ENCODE data around the gene TMEM151B.
A peak's percentile ranks its signal among the peaks of the same experiment; 100 is the strongest.

Gene TMEM151B

DNA sequence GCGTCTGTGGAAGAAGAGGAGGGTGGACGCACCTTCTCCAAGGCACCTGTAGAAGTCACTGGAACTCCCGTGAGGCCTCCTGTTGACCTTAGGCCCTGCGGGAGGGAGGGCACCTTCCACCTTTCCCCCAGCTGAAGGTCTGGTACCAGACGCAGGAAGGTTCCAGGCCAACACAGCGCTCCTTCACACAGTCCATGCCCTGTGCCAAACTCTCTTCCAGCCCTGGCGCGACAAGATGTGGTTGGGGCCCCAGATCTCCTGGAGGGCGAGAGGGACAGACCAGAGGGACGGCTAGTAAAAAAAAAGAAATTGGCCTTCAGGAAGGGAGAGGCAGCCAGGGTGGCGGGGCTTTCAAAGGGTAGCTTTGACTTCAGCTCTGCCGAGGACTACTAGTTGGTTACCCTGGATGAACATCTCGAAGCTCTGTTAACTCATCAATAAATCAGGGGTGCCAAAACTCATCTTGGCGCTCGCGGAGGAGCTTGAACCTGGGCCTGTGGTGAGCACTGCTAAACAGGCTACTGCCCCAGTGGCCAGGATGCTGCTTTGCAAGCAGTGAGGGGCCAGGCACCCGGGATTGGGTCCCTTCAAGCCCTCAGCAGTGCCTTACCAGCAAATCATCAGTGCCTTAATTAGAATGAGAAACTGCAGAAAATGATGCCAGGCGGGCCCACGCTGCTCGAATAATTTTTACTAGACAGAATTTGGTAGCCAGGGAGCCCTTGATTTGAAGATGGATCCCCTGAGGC is 28.0 kb downstream of the TMEM151B start:
- Histone ChIP-seq H3K4me3 (ENCODE audit: low read length) (peak overlapping the region; percentile 74), H3K36me3 (ENCODE audit: control insufficient read depth, low read depth, low read length) (peaks cover 31% of the 10 kb centered on the region), H3K27ac (ENCODE audit: low read length) (no peak overlapping the region), H3K4me1 (ENCODE audit: control insufficient read depth, low read depth, low read length) (peaks cover 6% of the 10 kb centered on the region), H3K27me3 (ENCODE audit: control insufficient read depth, insufficient read depth, low read length) (peaks cover 38% of the 10 kb centered on the region), H3K9me3 (ENCODE audit: control insufficient read depth, low read depth, low read length) (no peaks in the 10 kb centered on the region), H3K9ac (ENCODE audit: low read length) (peak overlapping the region; percentile 59)

DNA sequence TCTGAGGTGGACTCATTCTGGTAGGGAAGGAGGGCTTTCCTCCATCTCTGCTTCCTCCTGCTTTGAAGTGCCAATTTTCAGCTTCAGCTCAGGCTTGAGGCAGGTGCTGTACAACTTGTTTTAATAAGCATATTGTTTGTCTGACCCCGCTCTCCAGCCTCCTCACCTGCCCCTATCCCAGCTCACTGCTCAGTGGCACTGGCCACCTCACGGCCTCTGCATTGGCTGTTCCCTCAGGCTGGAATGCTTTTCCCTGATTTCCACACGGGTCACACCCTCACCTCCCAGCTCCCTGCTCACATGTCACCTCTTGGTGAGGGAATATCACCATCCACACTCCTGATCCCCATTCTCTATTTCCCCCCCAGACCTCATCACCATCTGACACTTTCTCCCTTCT is 28.6 kb downstream of the TMEM151B start:
- peaks cover 6% of the 10 kb centered on the region for H3K4me1 ChIP-seq (ENCODE audit: control insufficient read depth, low read depth, low read length)
- H3K9ac ChIP-seq (ENCODE audit: low read length): no peak overlapping the region
- H3K4me3 ChIP-seq (ENCODE audit: low read length): no peak overlapping the region

DNA sequence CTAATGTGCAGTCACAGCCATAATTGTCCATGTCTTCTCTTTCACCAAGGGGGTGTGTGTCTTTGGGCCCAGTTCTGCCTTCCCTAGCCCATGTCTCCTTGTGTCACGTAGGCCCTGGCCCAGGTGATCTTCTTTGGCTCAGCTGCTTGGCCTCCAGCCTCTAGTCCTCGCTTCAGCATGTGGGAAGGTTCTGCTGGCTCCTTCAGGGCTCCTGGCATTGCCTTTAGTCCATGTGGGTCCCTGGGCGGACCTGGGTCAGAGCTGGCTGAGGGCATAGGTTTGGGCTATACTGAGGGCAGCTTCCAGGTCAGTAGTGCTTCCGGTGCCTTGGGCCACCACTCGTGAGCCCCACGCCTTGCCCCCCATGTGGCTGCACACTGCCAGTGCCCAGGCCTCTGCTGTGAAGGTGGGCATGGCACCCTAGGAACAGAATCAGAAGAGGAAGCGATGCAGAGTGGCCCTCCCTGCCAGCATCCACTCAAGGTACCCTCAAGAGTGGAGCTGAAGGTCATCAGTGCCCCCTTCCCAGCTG is 30.1 kb downstream of the TMEM151B start:
- peaks cover 32% of the 10 kb centered on the region for H3K27me3 ChIP-seq (ENCODE audit: control insufficient read depth, insufficient read depth, low read length)
- peaks cover 45% of the 10 kb centered on the region for H3K36me3 ChIP-seq (ENCODE audit: control insufficient read depth, low read depth, low read length)
- H3K4me3 ChIP-seq (ENCODE audit: low read length): no peak overlapping the region
- no peak overlapping the region for H3K27ac ChIP-seq (ENCODE audit: low read length)
- peaks cover 6% of the 10 kb centered on the region for H3K4me1 ChIP-seq (ENCODE audit: control insufficient read depth, low read depth, low read length)
- H3K9me3 ChIP-seq (ENCODE audit: control insufficient read depth, low read depth, low read length): no peaks in the 10 kb centered on the region
- H3K9ac ChIP-seq (ENCODE audit: low read length): no peak overlapping the region

More for the DNA sequence above, 28.6 kb downstream of the TMEM151B start:
- Histone ChIP-seq H3K27ac (ENCODE audit: low read length) (no peak overlapping the region), H3K27me3 (ENCODE audit: control insufficient read depth, insufficient read depth, low read length) (peaks cover 38% of the 10 kb centered on the region), H3K9me3 (ENCODE audit: control insufficient read depth, low read depth, low read length) (no peaks in the 10 kb centered on the region), H3K36me3 (ENCODE audit: control insufficient read depth, low read depth, low read length) (peaks cover 38% of the 10 kb centered on the region)

DNA sequence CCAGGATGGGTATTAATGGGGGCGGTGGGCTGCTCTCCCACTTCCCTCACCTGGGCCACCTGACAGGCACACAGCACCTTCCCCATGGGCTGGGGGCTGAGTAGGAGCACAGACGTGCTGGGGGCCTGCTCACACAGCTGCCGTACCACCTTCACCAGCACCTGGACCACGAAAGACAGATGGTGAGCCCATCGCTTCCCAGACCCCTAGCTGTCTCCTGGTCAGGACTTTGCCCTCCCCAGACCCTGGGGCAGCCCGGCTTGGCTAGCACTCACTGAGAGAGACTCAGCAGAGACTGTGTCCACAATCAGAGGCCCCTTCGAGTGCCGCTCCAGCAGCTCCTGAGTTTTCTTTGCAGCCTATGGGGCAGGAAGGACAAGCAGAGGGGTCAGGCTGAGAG is 30.9 kb downstream of the TMEM151B start:
- Histone ChIP-seq H3K4me3 (ENCODE audit: low read length) (no peak overlapping the region), H3K9me3 (ENCODE audit: control insufficient read depth, low read depth, low read length) (no peaks in the 10 kb centered on the region), H3K27me3 (ENCODE audit: control insufficient read depth, insufficient read depth, low read length) (peaks cover 24% of the 10 kb centered on the region), H3K36me3 (ENCODE audit: control insufficient read depth, low read depth, low read length) (peaks cover 53% of the 10 kb centered on the region), H3K27ac (ENCODE audit: low read length) (no peak overlapping the region), H3K4me1 (ENCODE audit: control insufficient read depth, low read depth, low read length) (peaks cover 6% of the 10 kb centered on the region), H3K9ac (ENCODE audit: low read length) (no peak overlapping the region)

DNA sequence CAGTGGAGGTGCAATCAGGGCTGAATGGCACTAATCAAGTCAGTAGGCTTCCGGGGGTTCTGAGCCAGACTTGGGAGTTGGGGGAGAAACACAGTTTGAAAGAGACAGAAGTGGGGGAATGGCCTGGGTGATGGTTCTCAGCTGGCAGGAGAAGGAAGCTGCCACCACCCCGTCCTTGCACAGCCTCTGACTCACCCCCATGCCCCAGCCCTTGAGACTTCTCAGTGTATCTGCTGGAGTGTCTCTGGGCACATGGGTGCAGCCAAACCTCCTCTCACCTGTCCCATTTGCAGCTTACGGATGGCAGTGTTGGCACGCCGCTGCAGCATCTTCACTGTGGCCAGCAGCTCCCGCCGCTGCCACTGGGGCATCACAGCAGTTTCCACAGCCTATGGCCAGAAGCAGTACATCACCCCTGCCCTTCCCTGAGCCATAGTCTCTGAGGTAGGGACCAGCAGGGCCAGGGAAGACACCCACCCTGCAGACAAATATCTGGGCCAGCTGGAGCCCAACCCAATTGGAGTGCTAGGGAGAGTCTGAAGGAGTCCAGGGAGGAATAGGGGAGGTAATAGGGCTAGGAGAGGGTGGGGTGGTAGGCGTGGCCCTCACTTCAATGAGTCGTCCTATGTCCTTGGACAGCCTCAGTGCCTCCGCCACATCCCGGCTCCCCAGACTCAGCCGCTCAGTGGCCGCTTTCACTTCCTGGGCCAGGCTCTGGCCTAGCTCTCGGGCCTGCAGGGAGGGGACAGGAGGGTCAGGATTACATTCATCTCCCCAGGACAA is 31.7 kb downstream of the TMEM151B start:
- Histone ChIP-seq H3K9me3 (ENCODE audit: control insufficient read depth, low read depth, low read length) (no peaks in the 10 kb centered on the region), H3K4me3 (ENCODE audit: low read length) (no peak overlapping the region), H3K9ac (ENCODE audit: low read length) (no peak overlapping the region), H3K27me3 (ENCODE audit: control insufficient read depth, insufficient read depth, low read length) (peaks cover 16% of the 10 kb centered on the region), H3K27ac (ENCODE audit: low read length) (no peak overlapping the region), H3K36me3 (ENCODE audit: control insufficient read depth, low read depth, low read length) (peaks cover 61% of the 10 kb centered on the region), H3K4me1 (ENCODE audit: control insufficient read depth, low read depth, low read length) (peaks cover 6% of the 10 kb centered on the region)

DNA sequence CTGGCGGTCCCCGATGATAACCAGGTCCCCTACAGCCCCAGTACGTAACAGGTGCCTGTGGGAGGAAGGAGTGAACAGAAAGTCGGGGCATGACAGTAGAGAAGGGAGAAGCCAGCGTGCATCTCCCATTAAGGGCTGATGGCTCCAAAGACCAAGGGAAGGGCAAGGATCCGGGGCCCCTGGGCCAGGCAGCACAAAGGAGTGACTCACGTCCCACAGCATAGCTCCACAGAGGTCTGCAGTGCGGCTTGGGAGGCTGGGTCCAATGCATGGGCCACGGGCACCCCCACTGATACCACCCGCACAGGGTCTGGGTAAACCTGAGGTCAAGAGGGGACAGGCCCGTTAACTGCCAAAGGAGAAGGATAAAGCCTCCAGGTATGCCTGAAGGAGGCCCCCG is 32.6 kb downstream of the TMEM151B start:
- Histone ChIP-seq H3K36me3 (ENCODE audit: control insufficient read depth, low read depth, low read length) (peaks cover 67% of the 10 kb centered on the region), H3K9me3 (ENCODE audit: control insufficient read depth, low read depth, low read length) (no peaks in the 10 kb centered on the region)

DNA sequence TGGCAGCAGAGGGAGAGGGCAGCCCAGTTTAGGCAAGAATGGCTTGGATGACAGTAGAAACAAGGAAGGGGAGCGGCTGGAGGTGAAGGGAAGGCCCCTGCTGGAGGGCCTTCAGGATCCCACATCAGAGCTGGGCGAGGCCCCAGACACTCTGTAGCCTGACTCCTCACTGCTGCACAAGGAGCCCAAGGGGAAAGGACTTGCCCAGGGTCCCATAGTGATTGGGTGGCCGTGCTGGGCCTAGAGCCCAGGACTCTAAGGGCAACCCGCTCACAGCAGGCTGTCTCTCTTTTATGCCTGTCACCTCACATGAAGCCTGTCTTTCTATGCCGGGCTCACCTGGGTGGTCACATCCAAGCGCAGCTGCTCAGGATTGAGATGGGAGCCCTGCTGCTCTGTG is 33.6 kb downstream of the TMEM151B start:
- Histone ChIP-seq H3K27me3 (ENCODE audit: control insufficient read depth, insufficient read depth, low read length) (peaks cover under 1% of the 10 kb centered on the region), H3K9ac (ENCODE audit: low read length) (no peak overlapping the region), H3K4me1 (ENCODE audit: control insufficient read depth, low read depth, low read length) (no peaks in the 10 kb centered on the region), H3K27ac (ENCODE audit: low read length) (no peak overlapping the region), H3K9me3 (ENCODE audit: control insufficient read depth, low read depth, low read length) (no peaks in the 10 kb centered on the region), H3K4me3 (ENCODE audit: low read length) (no peak overlapping the region), H3K36me3 (ENCODE audit: control insufficient read depth, low read depth, low read length) (peaks cover 72% of the 10 kb centered on the region)

More for the DNA sequence above, 32.6 kb downstream of the TMEM151B start:
- Histone ChIP-seq H3K4me1 (ENCODE audit: control insufficient read depth, low read depth, low read length) (peaks cover 5% of the 10 kb centered on the region), H3K27ac (ENCODE audit: low read length) (no peak overlapping the region), H3K9ac (ENCODE audit: low read length) (no peak overlapping the region), H3K27me3 (ENCODE audit: control insufficient read depth, insufficient read depth, low read length) (peaks cover 10% of the 10 kb centered on the region), H3K4me3 (ENCODE audit: low read length) (no peak overlapping the region)

DNA sequence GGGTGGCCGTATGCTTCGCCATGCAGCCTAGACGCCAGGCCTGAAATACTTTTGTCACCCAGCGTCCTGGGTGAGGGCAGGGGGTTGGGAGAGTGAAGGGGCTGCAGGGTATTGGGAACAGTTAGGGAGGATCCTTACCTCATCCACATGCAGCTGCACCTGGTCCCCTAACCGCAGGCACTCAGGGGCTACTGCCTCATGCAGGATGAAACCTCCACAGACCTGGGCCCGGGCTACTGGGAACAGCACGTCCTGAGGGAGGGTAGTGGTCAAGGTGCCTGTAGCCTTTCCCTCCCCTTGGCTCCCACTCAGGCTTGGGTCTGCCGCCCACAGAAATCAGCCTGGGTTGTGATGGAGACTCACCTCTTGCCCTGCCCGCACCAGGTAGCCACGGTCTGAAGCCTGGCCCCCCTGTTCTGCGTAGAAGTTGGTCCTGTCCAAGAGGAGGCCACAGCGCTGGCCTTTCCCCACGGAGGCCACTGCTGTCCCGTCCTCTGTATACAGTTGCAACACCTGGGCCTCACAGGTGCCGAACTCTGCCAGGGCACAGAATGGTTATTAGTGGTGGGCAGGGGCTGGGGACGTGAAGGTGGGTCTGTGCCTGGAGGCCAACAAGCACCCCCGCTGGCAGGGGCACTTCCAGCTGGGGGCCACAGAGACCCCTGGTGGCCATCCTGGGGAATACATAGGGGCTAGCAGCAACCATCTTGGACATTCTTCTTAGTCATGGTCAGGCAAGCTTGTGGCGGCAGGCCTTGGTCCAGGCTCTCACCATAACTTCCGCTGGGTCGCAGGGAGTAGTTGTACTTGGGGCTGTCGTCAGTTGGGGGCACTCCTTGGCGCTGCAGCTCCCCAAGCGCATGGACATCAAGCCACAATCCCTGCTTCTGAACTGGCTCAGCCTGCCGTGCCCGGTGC is 34.3 kb downstream of the TMEM151B start:
- Histone ChIP-seq H3K4me1 (ENCODE audit: control insufficient read depth, low read depth, low read length) (no peaks in the 10 kb centered on the region), H3K27ac (ENCODE audit: low read length) (no peak overlapping the region), H3K9ac (ENCODE audit: low read length) (no peak overlapping the region), H3K36me3 (ENCODE audit: control insufficient read depth, low read depth, low read length) (peaks cover 79% of the 10 kb centered on the region), H3K4me3 (ENCODE audit: low read length) (no peak overlapping the region), H3K9me3 (ENCODE audit: control insufficient read depth, low read depth, low read length) (no peaks in the 10 kb centered on the region), H3K27me3 (ENCODE audit: control insufficient read depth, insufficient read depth, low read length) (no peaks in the 10 kb centered on the region)

DNA sequence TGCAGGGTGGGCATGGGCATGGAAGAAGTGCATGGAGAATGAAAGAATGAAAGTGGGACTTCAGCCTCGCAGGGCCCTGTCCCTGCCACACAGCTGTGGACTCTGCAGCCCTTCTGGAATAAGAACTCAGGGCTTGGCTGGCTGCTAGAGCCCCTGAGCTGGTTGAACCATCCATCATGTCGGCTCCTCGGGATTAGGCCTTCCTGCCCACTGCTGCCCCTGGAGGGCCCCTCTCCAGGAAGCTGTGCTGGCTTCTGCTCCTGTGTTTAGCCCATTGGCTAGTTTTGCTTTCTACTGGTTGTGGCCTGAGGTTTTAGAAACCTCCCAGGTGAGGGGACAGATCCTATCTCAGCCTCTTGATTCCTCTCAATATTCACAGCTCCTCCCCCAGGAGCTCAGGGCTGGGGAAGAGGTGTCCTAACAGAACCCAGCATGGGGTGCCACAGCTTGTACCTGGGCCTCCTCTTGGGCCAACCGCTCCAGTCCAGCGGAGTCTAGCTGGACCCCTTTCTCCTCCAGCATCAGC is 35.0 kb downstream of the TMEM151B start:
- Histone ChIP-seq H3K4me3 (ENCODE audit: low read length) (no peak overlapping the region), H3K27ac (ENCODE audit: low read length) (no peak overlapping the region), H3K9me3 (ENCODE audit: control insufficient read depth, low read depth, low read length) (no peaks in the 10 kb centered on the region), H3K9ac (ENCODE audit: low read length) (no peak overlapping the region), H3K27me3 (ENCODE audit: control insufficient read depth, insufficient read depth, low read length) (no peaks in the 10 kb centered on the region), H3K36me3 (ENCODE audit: control insufficient read depth, low read depth, low read length) (peaks cover 84% of the 10 kb centered on the region), H3K4me1 (ENCODE audit: control insufficient read depth, low read depth, low read length) (no peaks in the 10 kb centered on the region)

DNA sequence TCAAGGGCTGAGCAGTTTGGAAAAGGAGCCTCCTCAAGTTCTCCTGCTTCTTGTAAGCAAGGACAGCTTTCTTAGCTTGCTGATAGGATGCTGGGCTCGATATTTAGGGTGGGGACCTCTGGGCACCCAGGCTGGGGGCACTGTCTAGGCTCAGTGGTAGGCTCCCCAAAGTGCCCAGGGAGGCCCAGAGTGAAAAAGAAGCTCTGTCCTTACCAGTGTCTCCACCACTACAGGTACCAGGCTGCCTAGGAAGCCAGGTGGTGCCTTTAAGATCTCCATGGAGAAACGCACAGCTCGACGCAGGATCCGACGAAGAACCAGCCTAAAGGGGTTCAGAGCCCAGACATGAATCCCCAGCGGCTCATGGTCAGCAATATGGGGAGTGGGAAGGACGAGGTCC is 36.5 kb downstream of the TMEM151B start:
- Histone ChIP-seq H3K4me1 (ENCODE audit: control insufficient read depth, low read depth, low read length) (no peaks in the 10 kb centered on the region), H3K27me3 (ENCODE audit: control insufficient read depth, insufficient read depth, low read length) (no peaks in the 10 kb centered on the region), H3K9ac (ENCODE audit: low read length) (no peak overlapping the region), H3K4me3 (ENCODE audit: low read length) (no peak overlapping the region), H3K9me3 (ENCODE audit: control insufficient read depth, low read depth, low read length) (no peaks in the 10 kb centered on the region), H3K36me3 (ENCODE audit: control insufficient read depth, low read depth, low read length) (peaks cover 85% of the 10 kb centered on the region), H3K27ac (ENCODE audit: low read length) (no peak overlapping the region)

DNA sequence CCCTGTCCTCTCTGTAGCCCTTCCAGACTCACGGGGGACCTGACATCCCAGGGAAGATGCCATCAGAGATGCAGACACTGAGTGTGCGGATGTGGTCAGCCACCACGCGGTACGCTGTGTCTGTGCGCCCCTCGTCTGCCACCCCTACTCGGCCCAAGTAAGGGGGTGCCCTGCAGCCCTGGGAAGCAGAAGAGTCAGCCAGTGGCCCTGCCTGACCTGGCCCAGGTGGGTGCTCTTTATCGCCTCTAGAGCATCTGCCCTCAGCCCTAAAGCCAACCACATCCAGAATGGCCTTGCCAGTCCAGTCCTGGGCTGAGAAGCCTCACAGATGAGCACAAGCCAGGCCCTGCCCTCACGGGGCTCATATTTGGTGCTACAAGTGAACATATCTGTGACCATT is 37.0 kb downstream of the TMEM151B start:
- H3K4me3 ChIP-seq (ENCODE audit: low read length): no peak overlapping the region
- H3K27ac ChIP-seq (ENCODE audit: low read length): no peak overlapping the region
- peaks cover 82% of the 10 kb centered on the region for H3K36me3 ChIP-seq (ENCODE audit: control insufficient read depth, low read depth, low read length)
- no peaks in the 10 kb centered on the region for H3K27me3 ChIP-seq (ENCODE audit: control insufficient read depth, insufficient read depth, low read length)
- H3K9ac ChIP-seq (ENCODE audit: low read length): no peak overlapping the region
- no peaks in the 10 kb centered on the region for H3K9me3 ChIP-seq (ENCODE audit: control insufficient read depth, low read depth, low read length)
- peaks cover 4% of the 10 kb centered on the region for H3K4me1 ChIP-seq (ENCODE audit: control insufficient read depth, low read depth, low read length)

Data from iPS-18a (cell line).